HG03175 (cell line): ENCODE measurements around the gene IQCC.

Experiments
- ATAC-seq: cut with Tn5 transposase; IDR thresholded peaks from one replicate; pipeline ENCODE4 v1.9.1; 2021; ENCODE audit warnings: mild to moderate bottlenecking, moderate library complexity; ENCODE audit not compliant: unreplicated experiment

The IQCC gene

GRCh38 chr1:32255072-32256071 lies 49.9 kb downstream of the IQCC start:
- no peak for ATAC-seq

DNA sequence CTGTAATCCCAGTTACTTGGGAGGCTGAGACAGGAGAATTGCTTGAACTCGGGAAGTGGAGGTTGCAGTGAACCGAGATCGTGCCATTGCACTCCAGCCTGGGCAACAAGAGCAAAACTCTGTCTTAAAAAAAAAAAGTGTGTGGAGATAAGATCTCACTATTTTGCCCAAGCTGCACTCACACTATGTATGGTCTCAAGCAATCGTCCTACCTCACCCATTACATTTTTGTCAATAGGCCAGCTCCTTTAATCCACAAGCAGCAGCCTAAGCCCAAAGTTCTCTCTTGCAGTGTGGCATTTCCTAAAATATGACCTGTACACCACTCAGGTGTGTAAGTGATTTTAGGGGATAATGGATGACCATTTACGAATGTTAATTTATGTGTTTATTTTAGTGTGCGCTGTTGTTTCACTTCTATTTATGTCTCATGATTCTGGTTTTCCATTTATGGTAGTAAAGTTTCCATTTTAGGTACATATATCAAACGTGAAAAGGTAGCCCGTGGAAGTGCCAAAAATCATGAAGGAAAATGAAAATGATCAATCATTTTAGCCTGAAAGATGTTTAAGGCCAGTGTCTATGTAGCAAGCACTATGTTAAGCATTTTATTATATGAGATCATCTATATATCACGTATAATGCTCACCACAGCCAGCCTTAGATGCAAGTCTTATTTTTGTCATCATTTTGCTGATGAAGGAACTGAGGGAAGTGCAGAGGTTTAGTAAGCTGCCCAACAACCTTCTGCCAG lies 51.2 kb downstream of the IQCC start:
- ATAC-seq: no peak

DNA sequence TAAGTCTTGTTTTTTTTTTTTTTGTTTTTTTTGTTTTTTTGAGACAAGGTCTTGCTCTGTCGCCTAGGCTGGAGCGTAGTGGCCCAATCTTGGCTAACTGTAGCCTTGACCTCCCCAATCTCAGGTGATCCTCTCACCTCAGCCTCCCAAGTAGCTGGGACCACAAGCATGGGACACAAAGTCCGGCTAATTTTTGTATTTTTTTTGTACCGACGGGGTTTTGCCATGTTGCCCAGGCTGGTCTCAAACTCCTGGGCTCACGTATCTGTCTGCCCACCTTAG lies 51.7 kb downstream of the IQCC start:
- no peak for ATAC-seq
